Neural cell (in vitro differentiated cells): Measurements from ENCODE around the gene ROR2.

Source experiments
- EP300 ChIP-seq: fragments of 450-650 bp; conservative IDR thresholded peaks from 2 replicates; pipeline ENCODE4 v1.6.1; 2014; ENCODE audit warnings: antibody characterized with exemption, mild to moderate bottlenecking, moderate library complexity; ENCODE audit not compliant: poor library complexity, severe bottlenecking
- EZH2 ChIP-seq: fragments of 200-600, 300-800 bp; shearing (Covaris generic), sonication (generic); IDR thresholded peaks from 2 replicates; pipeline ENCODE4 v1.6.1; 2014; ENCODE audit warnings: antibody characterized with exemption, low read length, borderline replicate concordance, mild to moderate bottlenecking; ENCODE audit not compliant: insufficient read depth, poor library complexity, severe bottlenecking
- POLR2AphosphoS5 ChIP-seq: IDR thresholded peaks from 2 replicates; pipeline ENCODE4 v1.6.1; 2012
- RAD21 ChIP-seq: fragments of 450-650 bp; conservative IDR thresholded peaks from 2 replicates; pipeline ENCODE4 v1.6.1; 2014; ENCODE audit warnings: antibody characterized with exemption, mild to moderate bottlenecking, moderate library complexity
- SMC3 ChIP-seq: fragments of 450-650 bp; conservative IDR thresholded peaks from 2 replicates; pipeline ENCODE4 v1.6.1; 2014; ENCODE audit warnings: antibody characterized with exemption, mild to moderate bottlenecking, moderate library complexity; ENCODE audit not compliant: poor library complexity
- TF ChIP-seq, protein P1 (sequence below): fragments of 450-650 bp; IDR thresholded peaks from 2 replicates; pipeline ENCODE4 v1.5.1; 2014; ENCODE audit warnings: antibody characterized with exemption, mild to moderate bottlenecking, moderate library complexity; ENCODE audit not compliant: poor library complexity, severe bottlenecking
- TF ChIP-seq, protein P2 (sequence below): IDR thresholded peaks from 2 replicates; pipeline ENCODE4 v1.6.1; 2012; ENCODE audit warnings: borderline replicate concordance

DNA sequence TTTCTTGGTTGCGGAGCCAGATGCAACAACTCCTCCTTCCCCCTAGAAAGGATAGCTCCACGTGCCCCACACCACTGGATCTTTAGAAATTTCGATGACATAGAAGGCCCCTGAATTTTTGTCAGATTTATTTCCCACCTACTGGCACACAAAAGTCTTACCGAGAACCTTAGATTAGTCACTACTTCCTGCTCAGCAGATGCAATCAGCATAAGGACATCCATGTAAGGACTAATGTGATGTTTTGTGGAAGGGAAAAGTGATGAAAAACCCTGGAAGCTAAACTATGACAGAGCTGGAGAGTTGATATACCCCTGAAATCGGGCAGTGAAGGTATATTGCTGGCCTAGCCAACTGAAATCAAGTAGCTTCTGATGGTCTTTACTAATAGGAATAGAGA, 400.9 kb downstream of the ROR2 start:
- no peak for TF ChIP-seq POLR2AphosphoS5
- TF ChIP-seq, protein P1, sequence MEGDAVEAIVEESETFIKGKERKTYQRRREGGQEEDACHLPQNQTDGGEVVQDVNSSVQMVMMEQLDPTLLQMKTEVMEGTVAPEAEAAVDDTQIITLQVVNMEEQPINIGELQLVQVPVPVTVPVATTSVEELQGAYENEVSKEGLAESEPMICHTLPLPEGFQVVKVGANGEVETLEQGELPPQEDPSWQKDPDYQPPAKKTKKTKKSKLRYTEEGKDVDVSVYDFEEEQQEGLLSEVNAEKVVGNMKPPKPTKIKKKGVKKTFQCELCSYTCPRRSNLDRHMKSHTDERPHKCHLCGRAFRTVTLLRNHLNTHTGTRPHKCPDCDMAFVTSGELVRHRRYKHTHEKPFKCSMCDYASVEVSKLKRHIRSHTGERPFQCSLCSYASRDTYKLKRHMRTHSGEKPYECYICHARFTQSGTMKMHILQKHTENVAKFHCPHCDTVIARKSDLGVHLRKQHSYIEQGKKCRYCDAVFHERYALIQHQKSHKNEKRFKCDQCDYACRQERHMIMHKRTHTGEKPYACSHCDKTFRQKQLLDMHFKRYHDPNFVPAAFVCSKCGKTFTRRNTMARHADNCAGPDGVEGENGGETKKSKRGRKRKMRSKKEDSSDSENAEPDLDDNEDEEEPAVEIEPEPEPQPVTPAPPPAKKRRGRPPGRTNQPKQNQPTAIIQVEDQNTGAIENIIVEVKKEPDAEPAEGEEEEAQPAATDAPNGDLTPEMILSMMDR, result no peak
- TF ChIP-seq, protein P2, sequence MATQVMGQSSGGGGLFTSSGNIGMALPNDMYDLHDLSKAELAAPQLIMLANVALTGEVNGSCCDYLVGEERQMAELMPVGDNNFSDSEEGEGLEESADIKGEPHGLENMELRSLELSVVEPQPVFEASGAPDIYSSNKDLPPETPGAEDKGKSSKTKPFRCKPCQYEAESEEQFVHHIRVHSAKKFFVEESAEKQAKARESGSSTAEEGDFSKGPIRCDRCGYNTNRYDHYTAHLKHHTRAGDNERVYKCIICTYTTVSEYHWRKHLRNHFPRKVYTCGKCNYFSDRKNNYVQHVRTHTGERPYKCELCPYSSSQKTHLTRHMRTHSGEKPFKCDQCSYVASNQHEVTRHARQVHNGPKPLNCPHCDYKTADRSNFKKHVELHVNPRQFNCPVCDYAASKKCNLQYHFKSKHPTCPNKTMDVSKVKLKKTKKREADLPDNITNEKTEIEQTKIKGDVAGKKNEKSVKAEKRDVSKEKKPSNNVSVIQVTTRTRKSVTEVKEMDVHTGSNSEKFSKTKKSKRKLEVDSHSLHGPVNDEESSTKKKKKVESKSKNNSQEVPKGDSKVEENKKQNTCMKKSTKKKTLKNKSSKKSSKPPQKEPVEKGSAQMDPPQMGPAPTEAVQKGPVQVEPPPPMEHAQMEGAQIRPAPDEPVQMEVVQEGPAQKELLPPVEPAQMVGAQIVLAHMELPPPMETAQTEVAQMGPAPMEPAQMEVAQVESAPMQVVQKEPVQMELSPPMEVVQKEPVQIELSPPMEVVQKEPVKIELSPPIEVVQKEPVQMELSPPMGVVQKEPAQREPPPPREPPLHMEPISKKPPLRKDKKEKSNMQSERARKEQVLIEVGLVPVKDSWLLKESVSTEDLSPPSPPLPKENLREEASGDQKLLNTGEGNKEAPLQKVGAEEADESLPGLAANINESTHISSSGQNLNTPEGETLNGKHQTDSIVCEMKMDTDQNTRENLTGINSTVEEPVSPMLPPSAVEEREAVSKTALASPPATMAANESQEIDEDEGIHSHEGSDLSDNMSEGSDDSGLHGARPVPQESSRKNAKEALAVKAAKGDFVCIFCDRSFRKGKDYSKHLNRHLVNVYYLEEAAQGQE, result no peak
- no peak for TF ChIP-seq EZH2
- no peak for TF ChIP-seq RAD21
- TF ChIP-seq EP300, result no peak
- TF ChIP-seq SMC3, result no peak
